Astrocyte (in vitro differentiated cells and primary cell): Measurements from ENCODE around the gene EYS.

Experiments
- EZH2 ChIP-seq: IDR thresholded peaks from 2 replicates; pipeline ENCODE4 v1.6.1; 2012; ENCODE audit warnings: mild to moderate bottlenecking, low read length, inconsistent platforms; ENCODE audit not compliant: insufficient read depth
- TF ChIP-seq, protein P1 (sequence below): IDR thresholded peaks from 2 replicates; pipeline ENCODE4 v1.5.1; 2011; ENCODE audit warnings: low read depth, mild to moderate bottlenecking, inconsistent platforms, low read length, moderate library complexity; ENCODE audit not compliant: insufficient read depth

DNA sequence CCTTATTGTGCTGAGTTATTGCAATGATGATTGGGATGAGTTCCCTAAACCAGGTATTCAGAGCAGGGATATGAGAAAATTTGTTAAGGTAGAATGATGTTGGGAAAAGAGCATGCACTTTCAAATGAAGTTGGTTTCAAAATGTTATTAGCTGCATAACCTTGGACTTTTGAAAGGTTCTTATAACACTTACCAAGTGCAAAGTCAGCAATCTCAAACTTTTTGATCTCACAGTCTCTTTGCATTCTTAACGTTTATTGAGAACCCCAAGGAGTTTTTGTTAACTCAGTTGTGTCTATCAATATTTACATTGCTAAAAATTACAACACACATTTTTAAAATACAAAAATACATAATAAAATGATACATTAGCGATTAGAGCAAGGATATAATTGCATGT, 1269.0 kb downstream of the EYS start:
- TF ChIP-seq, protein P1, sequence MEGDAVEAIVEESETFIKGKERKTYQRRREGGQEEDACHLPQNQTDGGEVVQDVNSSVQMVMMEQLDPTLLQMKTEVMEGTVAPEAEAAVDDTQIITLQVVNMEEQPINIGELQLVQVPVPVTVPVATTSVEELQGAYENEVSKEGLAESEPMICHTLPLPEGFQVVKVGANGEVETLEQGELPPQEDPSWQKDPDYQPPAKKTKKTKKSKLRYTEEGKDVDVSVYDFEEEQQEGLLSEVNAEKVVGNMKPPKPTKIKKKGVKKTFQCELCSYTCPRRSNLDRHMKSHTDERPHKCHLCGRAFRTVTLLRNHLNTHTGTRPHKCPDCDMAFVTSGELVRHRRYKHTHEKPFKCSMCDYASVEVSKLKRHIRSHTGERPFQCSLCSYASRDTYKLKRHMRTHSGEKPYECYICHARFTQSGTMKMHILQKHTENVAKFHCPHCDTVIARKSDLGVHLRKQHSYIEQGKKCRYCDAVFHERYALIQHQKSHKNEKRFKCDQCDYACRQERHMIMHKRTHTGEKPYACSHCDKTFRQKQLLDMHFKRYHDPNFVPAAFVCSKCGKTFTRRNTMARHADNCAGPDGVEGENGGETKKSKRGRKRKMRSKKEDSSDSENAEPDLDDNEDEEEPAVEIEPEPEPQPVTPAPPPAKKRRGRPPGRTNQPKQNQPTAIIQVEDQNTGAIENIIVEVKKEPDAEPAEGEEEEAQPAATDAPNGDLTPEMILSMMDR: no peak
- TF ChIP-seq EZH2: no peak
